CD4-positive, alpha-beta T cell (primary cell): ENCODE measurements around the gene NFAM1. TPM values are rescaled to one million over a fixed set of nuclear protein-coding genes. Genes with fewer than 3 reads are reported as not detected.

Source experiments
- ATAC-seq: fragments of 200-7000 bp; cut with Tn5 transposase; one replicate; pipeline ENCODE4 v1.10.0; 2022; ENCODE audit warnings: mild to moderate bottlenecking; ENCODE audit not compliant: poor library complexity
- CTCF ChIA-PET: fragments of 350-600 bp; sonication (Branson Sonifier 250); formaldehyde crosslinking; loops from one replicate; lab custom pipeline; 2021; ENCODE audit warnings: antibody characterized with exemption, inconsistent platforms; lab: Charles Lee
- POLR2A ChIA-PET: fragments of 350-600 bp; sonication (Branson Sonifier 250); formaldehyde crosslinking; loops from one replicate; lab custom pipeline; 2021; ENCODE audit warnings: antibody characterized with exemption, inconsistent platforms; lab: Charles Lee
- DNase-seq, 14 experiments: peaks; one replicate each; pipeline ENCODE4 v3.0.0-alpha.2; 2013 to 2020; ENCODE audit warnings: mixed read lengths in 2 of 14
- H3K27ac ChIP-seq, 2 donors: one replicate each; pipeline versions ENCODE4 v1.5.1 to v1.7.0; 2013; ENCODE audit warnings: low read length in 2 of 2, low read depth in 1 of 2, mild to moderate bottlenecking in 1 of 2
- H3K27me3 ChIP-seq, 2 experiments: 1 replicate in 1 of 2; 2 replicates in 1 of 2; pipeline versions ENCODE4 v1.6.1 to v1.7.0; 2013; ENCODE audit warnings: low read length in 2 of 2, control low read depth in 1 of 2, mild to moderate bottlenecking in 1 of 2, moderate library complexity in 1 of 2; ENCODE audit not compliant: insufficient read depth in 2 of 2, control insufficient read depth in 1 of 2
- H3K36me3 ChIP-seq: one replicate; pipeline ENCODE4 v1.6.1; 2013; ENCODE audit warnings: low read length, control low read depth; ENCODE audit not compliant: insufficient read depth
- H3K4me1 ChIP-seq: one replicate; pipeline ENCODE4 v1.6.1; 2013; ENCODE audit warnings: low read length, control low read depth; ENCODE audit not compliant: insufficient read depth
- H3K4me3 ChIP-seq: one replicate; pipeline ENCODE4 v1.5.1; 2013; ENCODE audit warnings: mild to moderate bottlenecking, low read length, moderate library complexity
- H3K9me3 ChIP-seq, 2 experiments: 1 replicate in 1 of 2; 2 replicates in 1 of 2; pipeline versions ENCODE4 v1.6.1 to v1.7.0; 2013; ENCODE audit warnings: low read length in 2 of 2, mild to moderate bottlenecking in 2 of 2, control low read depth in 1 of 2, moderate library complexity in 1 of 2; ENCODE audit not compliant: control insufficient read depth in 1 of 2, insufficient read depth in 1 of 2
- H3K27ac Mint-ChIP-seq: one replicate; pipeline ENCODE4 v1.8.0; 2020; ENCODE audit warnings: mixed read lengths
- H3K27me3 Mint-ChIP-seq: one replicate; pipeline ENCODE4 v1.8.0; 2021; ENCODE audit warnings: mixed read lengths
- H3K36me3 Mint-ChIP-seq: one replicate; pipeline ENCODE4 v1.8.0; 2021; ENCODE audit warnings: low read depth, mixed read lengths
- H3K4me1 Mint-ChIP-seq: one replicate; pipeline ENCODE4 v1.8.0; 2021; ENCODE audit warnings: low read depth, mixed read lengths
- H3K4me3 Mint-ChIP-seq: one replicate; pipeline ENCODE4 v1.8.0; 2020; ENCODE audit warnings: mild to moderate bottlenecking, mixed read lengths
- H3K9me3 Mint-ChIP-seq: one replicate; pipeline ENCODE4 v1.8.0; 2020; ENCODE audit warnings: mixed read lengths
- intact Hi-C, 2 experiments: fragments of 100-400 bp; cut with DNase I in 1 of 2; cut with micrococcal nuclease in 1 of 2; formaldehyde crosslinking; loops; one replicate each; pipeline versions ENCODE4 v1.15.1 to v1.9.0; 2023 to 2025; cut with DNase I, micrococcal nuclease
- total RNA-seq, 174 experiments: library from RNA in 2 of 174; stranded (reverse) in 2 of 174; gene quantifications; one replicate each; pipeline ENCODE4 v1.2.3 and lab custom pipeline; 2021 to 2026
- TF ChIP-seq, protein P1 (sequence below): fragments of 200-600 bp; IDR thresholded peaks from one replicate; pipeline ENCODE4 v1.8.0; 2022; ENCODE audit warnings: antibody characterized with exemption, mild to moderate bottlenecking

The NFAM1 gene
- total RNA-seq, 2 experiments from 2014 or later, result 0.34 to 0.38 TPM

GRCh38 chr22:42365111-42365865, 66.9 kb downstream of the NFAM1 start:
- peaks cover 0 to 20% of the 10 kb centered on the region in 2 experiments for H3K9me3 ChIP-seq
- intact Hi-C loops, result loop anchor here in 1 of 2 experiments (5.0 kb wide), 2 partner anchors 137 to 273 kb away; partner anchors contain the start of gene NDUFA6
- H3K27ac ChIP-seq, result no peak overlapping the region
- POLR2A ChIA-PET, result no interaction called here
- CTCF ChIA-PET, result no interaction called here
- peaks cover 62% of the 10 kb centered on the region for H3K27me3 Mint-ChIP-seq
- DNase-seq (no peak), ATAC-seq (no peak)
- H3K9me3 Mint-ChIP-seq, result no peaks in the 10 kb centered on the region
- TF ChIP-seq, protein P1, sequence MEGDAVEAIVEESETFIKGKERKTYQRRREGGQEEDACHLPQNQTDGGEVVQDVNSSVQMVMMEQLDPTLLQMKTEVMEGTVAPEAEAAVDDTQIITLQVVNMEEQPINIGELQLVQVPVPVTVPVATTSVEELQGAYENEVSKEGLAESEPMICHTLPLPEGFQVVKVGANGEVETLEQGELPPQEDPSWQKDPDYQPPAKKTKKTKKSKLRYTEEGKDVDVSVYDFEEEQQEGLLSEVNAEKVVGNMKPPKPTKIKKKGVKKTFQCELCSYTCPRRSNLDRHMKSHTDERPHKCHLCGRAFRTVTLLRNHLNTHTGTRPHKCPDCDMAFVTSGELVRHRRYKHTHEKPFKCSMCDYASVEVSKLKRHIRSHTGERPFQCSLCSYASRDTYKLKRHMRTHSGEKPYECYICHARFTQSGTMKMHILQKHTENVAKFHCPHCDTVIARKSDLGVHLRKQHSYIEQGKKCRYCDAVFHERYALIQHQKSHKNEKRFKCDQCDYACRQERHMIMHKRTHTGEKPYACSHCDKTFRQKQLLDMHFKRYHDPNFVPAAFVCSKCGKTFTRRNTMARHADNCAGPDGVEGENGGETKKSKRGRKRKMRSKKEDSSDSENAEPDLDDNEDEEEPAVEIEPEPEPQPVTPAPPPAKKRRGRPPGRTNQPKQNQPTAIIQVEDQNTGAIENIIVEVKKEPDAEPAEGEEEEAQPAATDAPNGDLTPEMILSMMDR, result no peak
- no peaks in the 10 kb centered on the region for H3K36me3 ChIP-seq
- no peak overlapping the region for H3K4me3 Mint-ChIP-seq
- no peak overlapping the region for H3K27ac Mint-ChIP-seq
- peaks cover 24% of the 10 kb centered on the region for H3K4me1 ChIP-seq
- no peak overlapping the region for H3K4me3 ChIP-seq
- H3K36me3 Mint-ChIP-seq, result no peaks in the 10 kb centered on the region
- peaks cover 23 to 33% of the 10 kb centered on the region in 2 experiments for H3K27me3 ChIP-seq
- peaks cover 18% of the 10 kb centered on the region for H3K4me1 Mint-ChIP-seq

GRCh38 chr22:42364604-42365110, 67.5 kb downstream of the NFAM1 start:
- POLR2A ChIA-PET, result no interaction called here
- H3K27me3 ChIP-seq, result peaks cover 23 to 33% of the 10 kb centered on the region in 2 experiments
- Mint-ChIP-seq H3K27me3 (peaks cover 66% of the 10 kb centered on the region), H3K9me3 (no peaks in the 10 kb centered on the region), H3K27ac (no peak overlapping the region), H3K36me3 (no peaks in the 10 kb centered on the region), H3K4me1 (peaks cover 16% of the 10 kb centered on the region), H3K4me3 (no peak overlapping the region)
- H3K4me1 ChIP-seq, result peaks cover 22% of the 10 kb centered on the region
- no peaks in the 10 kb centered on the region for H3K36me3 ChIP-seq
- TF ChIP-seq, protein P1, result no peak
- peaks cover 0 to 20% of the 10 kb centered on the region in 2 experiments for H3K9me3 ChIP-seq
- H3K27ac ChIP-seq, result no peak overlapping the region
- ATAC-seq, result no peak
- no peak for DNase-seq
- intact Hi-C loops, result loop anchor here in 1 of 2 experiments (5.0 kb wide), 2 partner anchors 138 to 272 kb away; partner anchors contain the start of gene NDUFA6
- CTCF ChIA-PET, result interaction anchor here (1.0 kb wide), 1 partner anchor 108 kb away, joined by 3 read pairs; no protein-coding TSS in a partner anchor
- H3K4me3 ChIP-seq, result no peak overlapping the region

DNA sequence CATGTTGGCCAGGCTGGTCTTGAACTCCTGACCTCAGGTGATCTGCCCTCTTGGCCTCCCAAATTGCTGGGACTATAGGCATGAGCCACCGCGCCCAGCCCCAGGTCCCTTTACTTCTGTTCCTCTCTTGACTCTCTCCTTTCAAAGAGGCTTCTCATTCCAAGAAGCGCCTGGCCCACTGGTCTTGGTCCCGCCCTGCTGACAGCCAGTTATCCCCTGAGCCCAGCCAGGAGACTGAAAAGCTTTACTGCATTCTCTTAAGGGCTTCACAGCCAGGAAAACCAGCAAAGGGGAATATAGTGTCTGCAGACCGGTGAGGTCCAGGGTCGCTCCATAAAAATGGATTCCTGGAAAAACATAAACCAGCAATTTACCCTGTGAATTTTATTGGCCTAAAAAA, 68.3 kb downstream of the NFAM1 start:
- Histone ChIP-seq H3K27ac (no peak overlapping the region), H3K27me3 (peaks cover 23 to 33% of the 10 kb centered on the region in 2 experiments), H3K9me3 (peaks cover 0 to 20% of the 10 kb centered on the region in 2 experiments), H3K4me1 (peaks cover 17% of the 10 kb centered on the region), H3K36me3 (no peaks in the 10 kb centered on the region), H3K4me3 (no peak overlapping the region)
- TF ChIP-seq, protein P1, result no peak
- no peaks in the 10 kb centered on the region for H3K36me3 Mint-ChIP-seq
- CTCF ChIA-PET, result interaction anchor here (1.0 kb wide), 1 partner anchor 109 kb away, joined by 3 read pairs; no protein-coding TSS in a partner anchor
- H3K4me3 Mint-ChIP-seq, result no peak overlapping the region
- intact Hi-C loops, result no loop called here
- H3K4me1 Mint-ChIP-seq, result peaks cover 11% of the 10 kb centered on the region
- H3K27ac Mint-ChIP-seq, result no peak overlapping the region
- H3K27me3 Mint-ChIP-seq, result peaks cover 61% of the 10 kb centered on the region
- H3K9me3 Mint-ChIP-seq, result no peaks in the 10 kb centered on the region
- DNase-seq (no peak), ATAC-seq (no peak)
- POLR2A ChIA-PET, result no interaction called here
